GM12873 (cell line): ENCODE measurements around the gene MT1B.

Source experiments
- TF ChIP-seq, protein P1 (sequence below): IDR thresholded peaks from 2 replicates; pipeline ENCODE4 v1.5.1; 2012; ENCODE audit warnings: low read depth, mild to moderate bottlenecking, moderate library complexity, low read length, control low read depth; ENCODE audit not compliant: insufficient read depth; ENCODE audit errors: missing control alignments

MT1B gene

DNA sequence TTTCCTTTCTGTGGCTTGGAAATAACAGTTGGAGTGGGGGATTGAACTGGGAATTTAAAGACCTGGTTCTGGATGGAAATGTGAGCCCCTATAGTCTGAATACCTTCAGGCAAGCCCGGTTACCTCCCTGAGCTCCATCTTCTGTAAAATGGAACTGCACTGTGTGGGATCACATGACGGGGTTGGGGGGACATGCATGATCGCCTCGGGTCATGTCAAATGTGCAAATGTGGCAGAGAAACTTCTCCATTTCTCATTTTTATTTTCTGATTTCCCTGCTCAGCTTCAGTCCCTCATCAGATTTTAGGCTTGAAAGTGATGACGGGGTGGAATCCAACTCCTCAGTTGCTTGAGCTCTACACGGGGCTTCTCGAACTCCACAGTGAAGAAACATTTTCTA, 1.5 kb downstream of the MT1B start:
- TF ChIP-seq, protein P1, sequence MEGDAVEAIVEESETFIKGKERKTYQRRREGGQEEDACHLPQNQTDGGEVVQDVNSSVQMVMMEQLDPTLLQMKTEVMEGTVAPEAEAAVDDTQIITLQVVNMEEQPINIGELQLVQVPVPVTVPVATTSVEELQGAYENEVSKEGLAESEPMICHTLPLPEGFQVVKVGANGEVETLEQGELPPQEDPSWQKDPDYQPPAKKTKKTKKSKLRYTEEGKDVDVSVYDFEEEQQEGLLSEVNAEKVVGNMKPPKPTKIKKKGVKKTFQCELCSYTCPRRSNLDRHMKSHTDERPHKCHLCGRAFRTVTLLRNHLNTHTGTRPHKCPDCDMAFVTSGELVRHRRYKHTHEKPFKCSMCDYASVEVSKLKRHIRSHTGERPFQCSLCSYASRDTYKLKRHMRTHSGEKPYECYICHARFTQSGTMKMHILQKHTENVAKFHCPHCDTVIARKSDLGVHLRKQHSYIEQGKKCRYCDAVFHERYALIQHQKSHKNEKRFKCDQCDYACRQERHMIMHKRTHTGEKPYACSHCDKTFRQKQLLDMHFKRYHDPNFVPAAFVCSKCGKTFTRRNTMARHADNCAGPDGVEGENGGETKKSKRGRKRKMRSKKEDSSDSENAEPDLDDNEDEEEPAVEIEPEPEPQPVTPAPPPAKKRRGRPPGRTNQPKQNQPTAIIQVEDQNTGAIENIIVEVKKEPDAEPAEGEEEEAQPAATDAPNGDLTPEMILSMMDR, result no peak

DNA sequence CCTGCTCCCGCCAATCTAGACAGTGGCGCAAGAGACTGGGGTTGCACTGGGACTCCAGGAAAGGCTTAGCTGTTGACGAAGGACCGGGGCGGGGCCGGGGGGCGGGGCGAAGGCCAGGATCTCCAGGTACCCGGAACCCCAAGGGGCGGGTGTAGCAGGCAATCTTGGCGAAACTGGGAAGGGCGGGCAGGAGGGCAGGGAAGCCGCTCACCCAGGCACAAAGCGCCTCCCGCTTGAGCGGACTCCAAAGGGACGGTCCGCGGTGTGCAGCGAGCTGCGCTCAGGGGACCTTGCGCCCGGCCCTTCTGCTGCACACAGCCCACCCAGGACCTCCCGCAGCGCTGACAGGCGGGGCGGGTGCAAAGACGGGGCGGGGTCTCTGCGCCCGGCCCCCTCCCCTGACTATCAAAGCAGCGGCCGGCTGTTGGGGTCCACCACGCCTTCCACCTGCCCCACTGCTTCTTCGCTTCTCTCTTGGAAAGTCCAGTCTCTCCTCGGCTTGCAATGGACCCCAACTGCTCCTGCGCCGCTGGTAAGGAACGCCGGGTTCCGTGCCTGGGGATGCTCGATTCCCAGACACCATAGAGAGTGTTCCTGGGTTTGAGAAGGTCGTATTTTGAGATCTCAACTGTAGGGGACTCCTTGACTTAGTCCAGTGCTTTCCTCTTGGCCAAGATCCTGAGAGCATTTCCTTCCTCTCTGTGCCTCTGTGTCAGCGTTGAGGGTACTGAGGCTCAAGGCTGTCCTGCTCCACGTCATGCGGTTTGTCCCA, 6.1 kb downstream of the MT1B start, which contains the start of gene MT1F:
Gene MT1F, plus strand, starts transcription at position 405 of the 772 bp plus-strand sequence. Its CDS starts 100 bp downstream, at position 505.
- TF ChIP-seq, protein P1, result no peak

DNA sequence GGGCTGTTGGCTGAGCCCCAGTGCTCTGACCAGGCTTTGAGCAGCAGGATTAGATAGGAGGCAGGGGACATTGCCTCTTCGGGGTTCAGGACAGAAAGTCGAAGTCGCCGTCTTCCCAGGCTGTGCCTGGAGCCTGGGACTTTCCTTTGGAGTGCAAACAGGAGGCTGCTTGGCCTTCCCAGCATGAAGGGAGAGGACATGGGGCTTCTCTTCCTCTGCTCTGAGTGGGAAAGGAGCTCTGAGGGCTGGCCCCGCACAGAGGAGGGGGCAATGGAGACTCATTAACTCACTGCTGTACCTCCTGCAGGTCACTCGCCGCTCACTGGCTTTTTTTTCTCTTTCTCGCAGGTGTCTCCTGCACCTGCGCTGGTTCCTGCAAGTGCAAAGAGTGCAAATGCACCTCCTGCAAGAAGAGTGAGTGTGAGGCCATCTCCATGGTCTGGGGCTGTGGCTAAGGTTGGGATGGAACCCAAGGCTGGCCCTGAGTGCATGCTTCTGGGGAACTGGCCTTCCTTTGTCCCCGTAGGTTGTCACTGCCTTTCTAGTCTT, 6.7 kb downstream of the MT1B start:
- TF ChIP-seq, protein P1, result no peak

DNA sequence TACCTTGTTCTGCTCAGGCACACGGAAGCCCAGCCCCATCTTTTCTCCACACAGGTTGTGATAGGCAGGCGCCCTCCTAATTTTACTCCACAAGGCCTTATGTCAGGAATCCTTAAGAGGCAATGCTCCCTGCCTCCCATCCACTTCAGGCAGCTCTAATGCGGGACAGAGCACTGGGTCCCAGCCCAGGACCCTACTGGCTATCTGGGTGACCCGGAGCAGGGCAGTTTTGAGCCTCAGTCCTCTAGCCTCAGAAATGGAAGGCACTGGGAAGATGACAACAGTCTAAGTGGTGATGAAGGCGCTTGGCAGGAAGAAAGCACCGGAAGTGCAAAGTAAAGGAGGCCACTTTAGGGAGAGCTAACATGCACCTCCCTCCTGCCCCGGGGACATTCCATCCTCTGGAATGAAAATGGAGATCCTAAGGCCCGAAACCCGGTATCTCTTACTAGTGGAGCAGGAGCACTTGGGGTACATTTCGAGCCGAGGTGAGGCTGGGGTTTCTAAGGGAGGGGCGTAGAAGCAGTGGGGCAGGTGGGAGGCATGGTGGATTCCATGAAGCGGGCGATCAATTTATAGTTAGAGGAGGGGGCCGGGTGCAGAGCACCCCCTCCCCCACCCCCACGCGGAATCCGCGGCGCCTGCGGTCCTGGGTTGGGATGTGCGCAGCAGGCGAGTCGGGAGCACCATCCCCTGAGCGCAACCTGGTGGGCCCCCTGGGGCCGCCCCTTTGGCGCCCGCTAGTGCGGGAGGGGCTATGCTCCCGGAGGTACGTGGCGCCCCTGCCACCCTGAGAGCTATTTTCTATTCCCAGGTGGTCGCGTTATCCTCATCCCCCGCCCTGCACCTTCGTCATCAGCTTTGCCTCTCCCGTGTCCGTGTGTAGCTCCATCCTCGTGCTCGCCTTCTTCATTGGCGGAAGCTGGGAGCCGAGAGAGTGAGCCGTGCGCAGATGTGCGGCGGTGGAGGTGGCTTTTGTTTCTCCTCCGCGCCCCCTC, 11.0 kb downstream of the MT1B start:
- TF ChIP-seq, protein P1, result no peak

DNA sequence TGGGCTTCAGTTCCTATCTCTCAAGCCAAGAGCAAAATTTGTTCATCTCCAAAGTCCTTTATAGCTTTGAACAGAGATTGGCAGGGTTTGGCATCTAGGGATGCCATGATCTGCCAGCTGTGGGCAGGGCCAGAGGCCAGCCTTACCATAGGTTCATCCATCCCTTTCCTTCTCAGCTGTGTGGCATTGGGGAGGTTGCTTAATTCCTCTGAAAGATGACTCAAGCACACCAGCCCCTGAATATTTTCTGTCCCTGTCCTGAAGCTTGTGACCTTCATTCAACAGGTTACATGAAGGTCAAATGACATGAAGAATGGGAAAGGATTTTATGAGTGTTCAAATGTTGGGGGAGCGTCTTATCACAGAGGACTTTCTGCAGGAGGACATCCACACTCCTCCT, 12.8 kb downstream of the MT1B start:
- TF ChIP-seq, protein P1, result no peak

DNA sequence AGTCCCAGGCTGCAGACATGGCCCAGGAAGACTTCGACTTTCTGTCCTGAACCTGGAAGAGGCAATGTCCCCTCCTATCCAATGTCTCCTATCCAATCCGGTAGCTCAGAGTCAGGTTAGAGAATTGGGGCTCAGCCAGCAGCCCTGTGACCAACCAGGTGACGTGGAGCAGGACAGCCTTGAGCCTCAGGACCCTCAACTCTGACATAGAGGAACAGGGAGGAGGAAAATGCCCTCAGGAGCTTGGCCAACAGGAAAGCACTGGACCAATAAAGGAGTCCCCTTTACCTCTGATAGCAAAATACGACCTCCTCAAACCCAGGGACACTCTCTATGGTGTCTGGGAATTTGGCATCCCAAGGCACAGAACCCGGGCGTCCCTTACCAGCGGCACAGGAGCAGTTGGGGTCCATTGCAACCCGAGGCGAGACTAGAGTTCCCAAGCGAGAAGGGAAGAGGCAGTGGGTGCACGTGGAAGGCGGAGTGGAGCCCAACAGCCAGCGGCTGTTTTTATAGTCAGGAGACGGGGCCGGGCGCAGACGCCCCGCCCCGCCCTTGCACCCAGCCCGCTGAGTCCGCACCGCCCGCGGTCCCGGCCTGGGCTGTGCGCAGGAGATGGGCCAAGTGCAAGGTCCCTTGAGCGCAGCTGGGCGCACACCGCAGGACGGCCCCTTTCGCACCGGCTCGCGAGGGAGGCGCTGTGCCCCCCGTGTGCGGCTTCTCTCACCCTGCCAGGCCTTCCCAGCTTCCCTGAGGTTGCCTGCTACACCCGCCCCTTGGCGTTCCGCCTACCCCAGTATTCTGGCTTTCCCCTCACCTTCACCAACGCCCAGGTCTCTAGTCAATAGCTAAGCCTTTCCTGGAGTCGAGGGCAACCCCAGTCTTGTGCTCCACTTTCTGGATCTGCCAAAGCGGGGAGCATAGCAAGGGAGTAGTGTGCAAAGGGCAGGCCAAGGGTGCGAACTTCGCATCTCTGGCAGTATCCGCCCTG, 16.2 kb downstream of the MT1B start, which contains the start of gene MT1G:
Gene MT1G, minus strand, starts transcription at position 485 of the 991 bp plus-strand sequence. Its CDS starts 72 bp downstream, at position 413.
- TF ChIP-seq, protein P1, result no peak
